IMR-90 (cell line): ENCODE measurements around the gene HDHD5.

Experiments used
- BHLHE40 ChIP-seq: fragments of 150-350 bp; IDR thresholded peaks from 2 replicates; pipeline ENCODE4 v1.6.1; 2016; ENCODE audit warnings: mild to moderate bottlenecking, low read depth, low read length
- CEBPB ChIP-seq: IDR thresholded peaks from 2 replicates; pipeline ENCODE4 v1.6.1; 2012; ENCODE audit warnings: low read depth, low read length, improper control_type of control experiment
- CHD1 ChIP-seq: IDR thresholded peaks from 2 replicates; pipeline ENCODE4 v1.6.1; 2012; ENCODE audit warnings: low read depth, low read length, improper control_type of control experiment
- ELK1 ChIP-seq: fragments of 150-350 bp; IDR thresholded peaks from 2 replicates; pipeline ENCODE4 v1.6.1; 2016; ENCODE audit warnings: low read depth, mild to moderate bottlenecking, low read length, moderate library complexity, borderline replicate concordance
- MAFK ChIP-seq: IDR thresholded peaks from 2 replicates; pipeline ENCODE4 v1.6.1; 2012; ENCODE audit warnings: low read depth, low read length, improper control_type of control experiment
- NFE2L2 ChIP-seq: fragments of 150-350 bp; IDR thresholded peaks from 2 replicates; pipeline ENCODE4 v1.6.1; 2016; ENCODE audit warnings: low read depth, mild to moderate bottlenecking, low read length
- POLR2A ChIP-seq: IDR thresholded peaks from 2 replicates; pipeline ENCODE4 v1.6.1; 2012; ENCODE audit warnings: mild to moderate bottlenecking, low read depth, low read length
- RAD21 ChIP-seq: IDR thresholded peaks from 2 replicates; pipeline ENCODE4 v1.6.1; 2012; ENCODE audit warnings: low read length, improper control_type of control experiment
- RCOR1 ChIP-seq: IDR thresholded peaks from 2 replicates; pipeline ENCODE4 v1.6.1; 2012; ENCODE audit warnings: mild to moderate bottlenecking, low read length, improper control_type of control experiment; ENCODE audit not compliant: insufficient replicate concordance
- SMC3 ChIP-seq: fragments of 150-350 bp; IDR thresholded peaks from 2 replicates; pipeline ENCODE4 v1.6.1; 2016; ENCODE audit warnings: low read depth, mild to moderate bottlenecking, antibody characterized with exemption, low read length, moderate library complexity
- USF2 ChIP-seq: fragments of 150-350 bp; IDR thresholded peaks from 2 replicates; pipeline ENCODE4 v1.6.1; 2017; ENCODE audit warnings: mild to moderate bottlenecking, antibody characterized with exemption, low read length, low read depth
- TF ChIP-seq, protein P1 (sequence below): conservative IDR thresholded peaks from 2 replicates; pipeline ENCODE4 v1.5.1; 2012; ENCODE audit warnings: mild to moderate bottlenecking, low read depth, low read length, improper control_type of control experiment

DNA sequence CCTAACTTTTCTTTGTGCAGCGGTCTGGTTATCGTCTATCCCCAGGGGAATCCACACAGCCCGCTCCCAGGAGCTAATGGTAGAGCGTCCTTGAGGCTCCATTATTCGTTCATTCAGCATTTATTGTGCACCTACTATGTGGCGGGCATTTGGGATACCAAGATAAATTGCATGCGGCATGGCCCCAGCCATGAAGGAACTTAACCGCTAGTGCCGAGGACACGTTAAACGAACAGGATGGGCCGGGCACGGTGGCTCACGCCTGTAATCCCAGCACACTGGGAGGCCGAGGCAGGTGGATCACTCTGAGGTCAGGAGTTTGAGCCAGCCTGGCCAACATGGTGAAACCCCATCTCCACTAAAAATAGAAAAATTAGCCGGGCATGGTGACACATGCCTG is 49.1 kb downstream of the HDHD5 start:
- TF ChIP-seq POLR2A (no peak), USF2 (no peak), MAFK (no peak), ELK1 (no peak), BHLHE40 (no peak), SMC3 (no peak), RAD21 (no peak), CEBPB (no peak), CHD1 (no peak), NFE2L2 (no peak), RCOR1 (no peak)
- TF ChIP-seq, protein P1, sequence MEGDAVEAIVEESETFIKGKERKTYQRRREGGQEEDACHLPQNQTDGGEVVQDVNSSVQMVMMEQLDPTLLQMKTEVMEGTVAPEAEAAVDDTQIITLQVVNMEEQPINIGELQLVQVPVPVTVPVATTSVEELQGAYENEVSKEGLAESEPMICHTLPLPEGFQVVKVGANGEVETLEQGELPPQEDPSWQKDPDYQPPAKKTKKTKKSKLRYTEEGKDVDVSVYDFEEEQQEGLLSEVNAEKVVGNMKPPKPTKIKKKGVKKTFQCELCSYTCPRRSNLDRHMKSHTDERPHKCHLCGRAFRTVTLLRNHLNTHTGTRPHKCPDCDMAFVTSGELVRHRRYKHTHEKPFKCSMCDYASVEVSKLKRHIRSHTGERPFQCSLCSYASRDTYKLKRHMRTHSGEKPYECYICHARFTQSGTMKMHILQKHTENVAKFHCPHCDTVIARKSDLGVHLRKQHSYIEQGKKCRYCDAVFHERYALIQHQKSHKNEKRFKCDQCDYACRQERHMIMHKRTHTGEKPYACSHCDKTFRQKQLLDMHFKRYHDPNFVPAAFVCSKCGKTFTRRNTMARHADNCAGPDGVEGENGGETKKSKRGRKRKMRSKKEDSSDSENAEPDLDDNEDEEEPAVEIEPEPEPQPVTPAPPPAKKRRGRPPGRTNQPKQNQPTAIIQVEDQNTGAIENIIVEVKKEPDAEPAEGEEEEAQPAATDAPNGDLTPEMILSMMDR = no peak
